A549 treated with RU486 at 1 μM for 4 hours (cell line): ENCODE data around the gene LCN12. TPM values are rescaled to one million over a fixed set of nuclear protein-coding genes. Genes with fewer than 3 reads are reported as not detected.

Experiments
- total RNA-seq: library from RNA; stranded (reverse); fragments of 200-300 nt; extraction: Qiagen RNA extraction; gene quantifications from 5 replicates; pipeline ENCODE4 v1.2.3, GENCODE V29; 2022; ENCODE audit warnings: low read depth

LCN12 gene, protein sequence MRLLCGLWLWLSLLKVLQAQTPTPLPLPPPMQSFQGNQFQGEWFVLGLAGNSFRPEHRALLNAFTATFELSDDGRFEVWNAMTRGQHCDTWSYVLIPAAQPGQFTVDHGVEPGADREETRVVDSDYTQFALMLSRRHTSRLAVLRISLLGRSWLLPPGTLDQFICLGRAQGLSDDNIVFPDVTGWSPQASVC
- 0.61 to 1.6 TPM (median 0.86 TPM) in 5 replicates for total RNA-seq

DNA sequence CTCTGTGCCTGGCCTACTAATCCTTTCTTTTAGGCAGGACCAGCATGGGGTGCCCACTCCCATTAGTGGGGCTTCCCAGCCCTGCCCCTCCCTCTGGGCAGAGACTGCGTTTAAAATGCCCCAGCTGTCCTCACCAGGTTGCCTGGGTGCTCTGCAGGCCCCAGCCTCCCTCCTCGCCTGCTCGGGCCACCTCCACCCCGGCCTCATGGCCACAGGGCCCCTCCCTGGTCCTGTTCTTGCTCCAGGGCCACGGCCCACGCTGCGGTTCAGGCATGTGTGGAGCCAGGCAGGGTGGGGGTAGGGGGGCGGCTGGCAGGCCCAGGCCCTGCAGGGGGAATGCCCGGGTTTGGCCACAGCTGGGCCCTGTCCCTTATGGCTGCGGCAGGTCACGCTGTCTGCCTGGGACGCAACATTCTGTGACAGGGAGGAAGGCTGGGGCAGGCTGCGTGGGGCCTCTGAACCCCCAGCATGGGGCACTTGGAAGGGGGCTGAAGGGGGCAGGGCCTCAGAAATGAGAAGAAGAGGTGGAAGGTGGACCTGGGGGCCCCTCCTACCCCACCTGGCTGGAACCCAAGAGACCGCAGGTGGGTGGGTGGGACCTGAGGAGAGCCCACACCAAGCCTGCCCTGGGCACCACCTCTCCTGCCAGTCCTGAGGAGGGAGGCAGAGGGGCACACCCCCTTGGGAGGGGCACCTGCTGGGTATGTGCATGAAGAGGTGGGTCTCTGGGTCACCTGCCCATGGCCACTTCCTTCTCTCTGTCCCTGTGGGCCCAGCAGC is at the start of gene LCN12:
Gene LCN12 (plus strand): TSS at position 733 of the 780 bp plus-strand sequence. CDS start 55 bp downstream, outside the sequence.

DNA sequence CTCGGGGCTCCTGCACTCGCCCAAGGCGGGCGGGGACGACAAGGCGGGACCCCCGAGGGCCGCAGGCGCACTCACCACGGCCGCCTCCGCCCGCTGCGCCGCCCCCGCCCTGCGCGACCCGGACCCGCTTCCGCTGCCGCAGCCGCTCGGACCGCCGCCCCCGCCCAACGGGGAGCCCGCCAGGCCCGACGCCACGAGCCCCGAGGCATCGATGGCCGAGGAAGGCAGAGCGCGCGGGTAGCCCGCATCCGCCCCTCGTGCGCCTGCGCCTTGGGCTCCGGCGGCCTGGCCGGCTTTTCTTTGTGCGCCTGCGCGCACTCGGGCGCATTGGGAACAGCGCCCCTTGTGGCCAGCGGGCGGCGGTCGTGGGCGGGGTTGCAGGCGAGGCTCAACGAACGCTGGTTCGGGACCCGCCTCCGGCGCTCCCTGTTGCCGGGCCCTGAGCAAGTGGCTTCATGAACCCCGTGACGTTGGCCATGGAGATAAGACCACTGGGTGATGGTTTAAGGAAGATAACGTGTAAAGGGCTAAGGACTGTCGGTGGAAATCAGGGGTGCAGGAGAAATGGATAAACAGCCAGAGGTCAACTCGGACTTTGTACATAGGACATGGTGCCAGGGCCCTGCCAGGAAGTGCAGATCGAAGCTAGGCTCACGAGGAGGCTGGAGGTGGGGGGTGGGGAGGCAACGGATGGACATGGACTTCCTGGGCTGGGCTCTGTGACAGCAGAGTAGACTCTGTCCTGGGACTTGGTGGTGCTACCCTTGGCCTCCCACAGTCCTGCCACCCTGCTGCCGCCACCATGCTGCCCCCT is 7.3 kb upstream of the LCN12 start, which contains the start of the genes C8G and FBXW5:
Gene C8G (plus strand): TSS at position 725 of the 814 bp plus-strand sequence. CDS start 78 bp downstream, at position 803.
Gene FBXW5 (minus strand): TSS at position 220 of the 814 bp plus-strand sequence. CDS start 655 bp downstream, outside the sequence.

DNA sequence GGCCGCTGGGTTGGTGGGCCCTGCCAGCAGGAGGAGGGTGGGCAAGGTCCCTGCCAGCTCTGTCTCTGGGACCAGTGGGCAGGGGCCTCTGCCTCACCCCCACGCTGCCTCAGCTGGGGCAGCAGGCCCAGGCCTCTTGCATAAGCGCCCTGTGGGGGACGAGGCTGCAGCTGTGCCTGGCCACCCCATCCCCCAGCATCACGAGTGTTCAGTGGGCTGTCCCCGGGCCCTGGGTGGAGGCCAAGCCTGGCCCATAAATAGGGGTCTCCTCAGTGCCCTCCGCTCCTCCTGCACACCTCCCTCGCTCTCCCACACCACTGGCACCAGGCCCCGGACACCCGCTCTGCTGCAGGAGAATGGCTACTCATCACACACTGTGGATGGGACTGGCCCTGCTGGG is 25.1 kb downstream of the LCN12 start, which contains the start of gene PTGDS:
Gene PTGDS (plus strand): TSS at position 282 of the 400 bp plus-strand sequence. CDS start 75 bp downstream, at position 357.

DNA sequence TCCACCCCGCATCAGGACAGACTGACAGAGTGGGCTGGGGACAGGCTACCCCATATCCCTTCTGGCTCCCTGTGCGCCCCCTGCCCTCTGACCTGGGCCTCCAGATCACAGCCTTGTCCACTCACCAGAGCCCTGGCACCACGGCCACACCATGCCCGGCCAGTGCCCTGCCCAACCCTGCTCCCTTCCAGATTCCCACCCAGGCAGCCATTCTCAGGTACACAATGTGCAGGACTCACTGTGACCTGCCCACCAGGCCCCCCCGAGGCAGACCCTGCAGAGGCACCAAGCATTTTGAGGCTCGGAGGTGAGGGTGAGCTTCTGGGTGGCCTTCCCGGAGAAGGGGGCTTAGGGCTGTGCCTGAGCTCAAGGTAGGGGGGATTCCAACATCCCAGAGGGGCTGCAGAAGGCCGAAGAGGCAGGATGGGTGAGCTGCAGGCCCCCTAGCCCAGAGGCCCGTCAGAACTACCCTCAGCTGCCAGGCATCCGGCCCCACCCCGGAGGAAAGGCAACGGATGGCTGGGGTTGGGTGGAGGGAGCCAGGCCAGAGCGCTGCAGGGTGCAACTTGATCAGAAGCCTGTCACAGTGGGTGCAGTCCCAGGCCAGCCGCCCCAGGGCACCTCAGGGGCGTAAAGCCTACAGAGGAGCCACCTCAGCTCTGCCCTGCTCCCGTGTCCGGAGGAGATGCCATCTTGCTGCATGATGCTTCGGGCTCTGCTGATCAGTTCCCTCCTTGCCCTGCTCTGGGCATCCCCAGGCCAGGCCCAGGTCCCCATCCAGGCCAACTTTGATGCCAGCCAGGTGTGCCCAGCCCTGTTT is 30.4 kb downstream of the LCN12 start, which contains the start of gene LCNL1:
Gene LCNL1 (plus strand): TSS at position 762 of the 820 bp plus-strand sequence. CDS start 594 bp downstream, outside the sequence.

DNA sequence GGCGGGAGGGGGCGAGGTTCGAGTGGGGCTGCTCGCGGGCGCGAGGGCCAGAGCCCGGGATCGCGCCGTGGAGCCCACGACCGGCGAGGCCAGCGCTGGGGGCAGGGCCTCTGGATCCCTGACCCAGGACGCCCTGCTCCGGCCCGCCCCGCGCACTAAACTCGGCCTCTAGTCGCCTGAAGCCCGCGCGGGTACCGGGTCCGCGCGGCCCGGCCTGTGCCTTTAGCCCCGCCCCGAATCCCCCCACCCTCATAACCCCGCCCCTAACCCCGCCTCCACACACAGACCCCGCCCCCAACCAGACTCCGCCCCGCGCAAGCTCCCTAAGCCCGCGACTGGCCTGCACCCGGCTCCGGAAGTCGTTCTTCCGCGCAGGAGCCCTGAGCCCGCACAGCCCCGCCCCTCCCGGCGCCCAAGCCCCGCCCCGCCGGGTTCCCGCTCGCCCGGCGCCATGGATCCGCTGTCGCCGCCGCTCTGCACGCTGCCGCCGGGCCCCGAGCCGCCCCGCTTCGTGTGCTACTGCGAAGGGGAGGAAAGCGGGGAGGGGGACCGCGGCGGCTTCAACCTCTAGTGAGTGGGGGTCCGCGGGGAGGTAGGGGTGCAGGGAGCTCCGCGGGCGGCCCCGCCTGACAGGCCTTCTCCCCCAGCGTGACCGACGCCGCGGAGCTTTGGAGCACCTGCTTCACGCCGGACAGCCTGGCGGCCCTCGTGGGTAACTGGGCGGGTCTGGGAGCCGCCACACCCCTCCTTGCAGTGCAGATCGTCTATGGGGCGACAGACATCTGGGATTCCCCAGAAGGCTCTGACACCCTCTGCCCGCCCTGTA is 40.1 kb downstream of the LCN12 start, which contains the start of gene PAXX:
Gene PAXX (plus strand): TSS at position 430 of the 826 bp plus-strand sequence. CDS start 22 bp downstream, at position 452.

DNA sequence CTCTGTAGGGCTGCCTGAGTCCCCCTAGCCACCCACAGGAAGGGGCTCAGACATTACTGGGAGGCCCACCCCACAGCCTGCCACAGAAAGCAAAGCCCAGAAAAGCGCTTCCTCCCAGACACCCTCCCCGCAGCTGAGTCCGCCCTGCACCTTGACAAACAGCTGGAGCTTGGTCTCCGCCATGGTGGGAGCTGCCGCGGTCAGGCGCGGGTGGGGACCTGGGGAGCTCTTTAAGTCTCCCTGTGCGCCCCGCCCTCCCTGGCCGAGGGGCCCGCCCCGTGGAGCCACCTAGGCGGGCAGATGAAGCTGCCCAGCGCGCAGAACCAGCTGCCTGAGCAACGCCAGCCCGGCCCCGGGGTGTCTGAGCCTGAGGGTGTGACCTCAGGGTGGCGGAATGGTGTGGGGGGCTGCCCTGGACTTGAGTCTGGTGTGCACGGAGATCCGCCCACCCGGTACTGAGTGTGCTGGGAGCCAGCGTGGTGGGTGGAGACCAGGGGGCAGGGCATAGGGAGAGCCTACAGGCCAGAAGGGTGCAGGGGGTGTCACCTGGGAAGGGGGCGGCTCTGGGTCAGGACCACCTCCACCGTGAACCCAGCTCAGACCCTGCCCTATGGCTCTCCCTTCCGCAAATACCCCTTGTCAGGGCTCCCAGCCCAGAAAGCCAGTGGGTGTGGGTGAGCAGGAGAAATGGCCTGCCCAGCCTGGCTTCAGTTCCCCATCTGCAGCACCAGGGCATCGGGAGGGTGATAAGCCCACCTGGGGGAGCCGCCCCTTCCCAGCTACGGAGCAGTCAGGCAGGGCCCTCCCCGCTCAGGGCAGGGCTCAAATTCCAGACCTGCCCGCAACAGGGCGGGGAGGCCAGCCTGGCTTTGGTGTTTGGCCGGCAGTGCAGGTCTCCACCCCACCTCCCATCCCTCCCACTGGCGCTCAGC is 44.6 kb downstream of the LCN12 start, which contains the start of gene CLIC3:
Gene CLIC3 (minus strand): TSS at position 208 of the 932 bp plus-strand sequence. CDS start 25 bp downstream, at position 183.

Other genes starting within 250 kb of the LCN12 start
- 7.3 to 11.1 TPM (median 8.6 TPM) in 5 replicates for gene DIPK1B, start 239.7 kb upstream of the LCN12 start, total RNA-seq
- gene LCN10, start 209.3 kb upstream of the LCN12 start, total RNA-seq: not detected in 5 replicates
- not detected in 5 replicates for gene LCN6, start 203.7 kb upstream of the LCN12 start, total RNA-seq
- not detected in 5 replicates for gene LCN8, start 194.0 kb upstream of the LCN12 start, total RNA-seq
- not detected in 5 replicates for gene LCN15, start 187.8 kb upstream of the LCN12 start, total RNA-seq
- gene TMEM141, start 160.9 kb upstream of the LCN12 start, total RNA-seq: 55.2 to 72.6 TPM (median 70.2 TPM) in 5 replicates
- 0.28 to 0.49 TPM (median 0.32 TPM) in 5 replicates for gene CCDC183, start 155.9 kb upstream of the LCN12 start, total RNA-seq
- gene RABL6, start 144.3 kb upstream of the LCN12 start, total RNA-seq: 62.1 to 91.5 TPM (median 77.2 TPM) in 5 replicates
- 3.1 to 4.4 TPM (median 4.0 TPM) in 5 replicates for gene AJM1, start 109.8 kb upstream of the LCN12 start, total RNA-seq
- 264 to 320 TPM (median 309 TPM) in 5 replicates for gene PHPT1, start 102.9 kb upstream of the LCN12 start, total RNA-seq
- 1.8 to 5.2 TPM (median 3.6 TPM) in 5 replicates for gene MAMDC4, start 99.9 kb upstream of the LCN12 start, total RNA-seq
- gene EDF1, start 86.0 kb upstream of the LCN12 start, total RNA-seq: 453 to 576 TPM (median 473 TPM) in 5 replicates
- gene TRAF2, start 65.8 kb upstream of the LCN12 start, total RNA-seq: 43.0 to 67.7 TPM (median 61.3 TPM) in 5 replicates
- 58.4 to 107 TPM (median 95.0 TPM) in 5 replicates for gene FBXW5, start 7.5 kb upstream of the LCN12 start, total RNA-seq
- 0.24 to 2.2 TPM (median 0.66 TPM) in 5 replicates for gene C8G, start 7.0 kb upstream of the LCN12 start, total RNA-seq
- gene PTGDS, start 25.2 kb downstream of the LCN12 start, total RNA-seq: 0.25 to 0.76 TPM (median 0.59 TPM) in 3 of 5 replicates, not detected in the others
- not detected in 5 replicates for gene LCNL1, start 30.7 kb downstream of the LCN12 start, total RNA-seq
- 42.1 to 79.2 TPM (median 76.4 TPM) in 5 replicates for gene PAXX, start 40.1 kb downstream of the LCN12 start, total RNA-seq
- gene CLIC3, start 44.3 kb downstream of the LCN12 start, total RNA-seq: 2.0 to 3.7 TPM (median 3.4 TPM) in 5 replicates
- 18.6 to 29.0 TPM (median 26.5 TPM) in 5 replicates for gene ABCA2, start 76.0 kb downstream of the LCN12 start, total RNA-seq
- 0.07 to 0.09 TPM (median 0.08 TPM) in 3 of 5 replicates, not detected in the others for gene FUT7, start 79.8 kb downstream of the LCN12 start, total RNA-seq
- gene NPDC1, start 93.9 kb downstream of the LCN12 start, total RNA-seq: 37.1 to 85.1 TPM (median 73.1 TPM) in 5 replicates
- gene ENTPD2, start 101.8 kb downstream of the LCN12 start, total RNA-seq: 0.31 to 1.1 TPM (median 0.91 TPM) in 5 replicates
- gene SAPCD2, start 118.3 kb downstream of the LCN12 start, total RNA-seq: 14.0 to 28.0 TPM (median 25.8 TPM) in 5 replicates
- gene UAP1L1, start 125.2 kb downstream of the LCN12 start, total RNA-seq: 9.3 to 14.6 TPM (median 11.2 TPM) in 5 replicates
- gene MAN1B1, start 134.7 kb downstream of the LCN12 start, total RNA-seq: 42.0 to 52.8 TPM (median 50.3 TPM) in 5 replicates
- gene DPP7, start 162.5 kb downstream of the LCN12 start, total RNA-seq: 71.8 to 128 TPM (median 111 TPM) in 5 replicates
- 0.26 to 0.78 TPM (median 0.52 TPM) in 5 replicates for gene GRIN1, start 186.9 kb downstream of the LCN12 start, total RNA-seq
- 0.50 to 1.9 TPM (median 1.9 TPM) in 5 replicates for gene LRRC26, start 217.8 kb downstream of the LCN12 start, total RNA-seq
- not detected in 5 replicates for gene TMEM210, start 219.8 kb downstream of the LCN12 start, total RNA-seq
- gene ANAPC2, start 236.3 kb downstream of the LCN12 start, total RNA-seq: 21.7 to 38.1 TPM (median 33.0 TPM) in 5 replicates
- gene SSNA1, start 236.4 kb downstream of the LCN12 start, total RNA-seq: 103 to 153 TPM (median 139 TPM) in 5 replicates
- gene TPRN, start 248.5 kb downstream of the LCN12 start, total RNA-seq: 5.1 to 10.4 TPM (median 8.8 TPM) in 5 replicates